Activated gamma-delta T cell (primary cell): Measurements from ENCODE around the gene EVI5L.

Experiments used
- DNase-seq: peaks from one replicate; lab custom pipeline; 2025; lab: John Stamatoyannopoulos, UW

The EVI5L gene

GRCh38 chr19:7898967-7899366 lies 68.9 kb downstream of the EVI5L start:
- DNase-seq: no peak

GRCh38 chr19:7899751-7900378 lies 69.8 kb downstream of the EVI5L start:
- no peak for DNase-seq

- DNase-seq: no peak
These were observed 70.4 kb downstream of the EVI5L start for GRCh38 chr19:7900401-7900870.

GRCh38 chr19:7900931-7901330 lies 70.9 kb downstream of the EVI5L start:
- DNase-seq: no peak

- no peak for DNase-seq
These were observed 71.3 kb downstream of the EVI5L start for GRCh38 chr19:7901337-7901736.

GRCh38 chr19:7902796-7903243 lies 72.8 kb downstream of the EVI5L start:
- no peak for DNase-seq

- peak; percentile 100 for DNase-seq
These were observed 73.4 kb downstream of the EVI5L start, which contains the start of gene MAP2K7 for GRCh38 chr19:7903244-7904073. Gene MAP2K7 (plus strand): TSS chr19:7903877. CDS start chr19:7903945, 68 bp downstream.

GRCh38 chr19:7904074-7905020 lies 74.3 kb downstream of the EVI5L start:
- DNase-seq: peak; percentile 84

- DNase-seq: no peak
These were observed 75.2 kb downstream of the EVI5L start for GRCh38 chr19:7905268-7905667.

- no peak for DNase-seq
These were observed 75.8 kb downstream of the EVI5L start for GRCh38 chr19:7905859-7906258.

- no peak for DNase-seq
These were observed 77.1 kb downstream of the EVI5L start for GRCh38 chr19:7907122-7907521.

- DNase-seq: no peak
These were observed 77.5 kb downstream of the EVI5L start for GRCh38 chr19:7907544-7907943.

- no peak for DNase-seq
These were observed 78.2 kb downstream of the EVI5L start for GRCh38 chr19:7908078-7908699.

- DNase-seq: no peak
These were observed 78.9 kb downstream of the EVI5L start for GRCh38 chr19:7908742-7909461.

- DNase-seq: no peak
These were observed 79.6 kb downstream of the EVI5L start for GRCh38 chr19:7909471-7910067.

- no peak for DNase-seq
These were observed 80.5 kb downstream of the EVI5L start for GRCh38 chr19:7910321-7911161.

- no peak for DNase-seq
These were observed 81.6 kb downstream of the EVI5L start for GRCh38 chr19:7911508-7912143.

- DNase-seq: no peak
These were observed 82.2 kb downstream of the EVI5L start for GRCh38 chr19:7912144-7912696.
